Heart left ventricle (tissue), 16 donors: ENCODE measurements around the gene NREP. TPM values are rescaled to one million over a fixed set of nuclear protein-coding genes. Genes with fewer than 3 reads are reported as not detected.

ENCODE experiments used
- ATAC-seq, 4 donors: fragments of 200-7000 bp; cut with Tn5 transposase; one replicate each; pipeline ENCODE4 v1.9.1; 2020 to 2022; ENCODE audit warnings: moderate library complexity in 4 of 4, mild to moderate bottlenecking in 3 of 4, moderate number of reproducible peaks in 1 of 4
- DNase-seq, 5 donors: peaks; one replicate each; pipeline ENCODE4 v3.0.0-alpha.2; 2020
- H3K27ac ChIP-seq, 12 donors: fragments of 200-600 bp; sonication (generic) in 4 of 12; one replicate each; pipeline versions ENCODE4 v1.5.0 to v1.8.0; 2016 to 2022; ENCODE audit warnings: mild to moderate bottlenecking in 2 of 12
- H3K27me3 ChIP-seq, 9 donors: fragments of 200-600 bp; sonication (generic) in 2 of 9; one replicate each; pipeline versions ENCODE4 v1.5.1 to v1.8.0; 2016 to 2022; ENCODE audit warnings: mild to moderate bottlenecking in 3 of 9
- H3K36me3 ChIP-seq, 9 donors: fragments of 200-600 bp; sonication (generic) in 2 of 9; one replicate each; pipeline versions ENCODE4 v1.5.0 to v1.8.0; 2018 to 2022; ENCODE audit warnings: mild to moderate bottlenecking in 2 of 9
- H3K4me1 ChIP-seq, 12 donors: fragments of 200-600 bp; sonication (generic) in 4 of 12; one replicate each; pipeline versions ENCODE4 v1.5.0 to v1.8.0; 2016 to 2022; ENCODE audit warnings: mild to moderate bottlenecking in 3 of 12
- H3K4me3 ChIP-seq, 12 donors: fragments of 200-600 bp; sonication (generic) in 4 of 12; one replicate each; pipeline versions ENCODE4 v1.5.0 to v1.8.0; 2017 to 2022; ENCODE audit warnings: mild to moderate bottlenecking in 9 of 12, moderate library complexity in 4 of 12
- H3K9me3 ChIP-seq, 12 donors: fragments of 200-600 bp; sonication (generic) in 4 of 12; one replicate each; pipeline versions ENCODE4 v1.5.0 to v1.8.0; 2016 to 2022; ENCODE audit warnings: mild to moderate bottlenecking in 1 of 12
- POLR2A ChIP-seq, 2 donors: fragments of 450-650 bp; IDR thresholded peaks; one replicate each; pipeline ENCODE4 v1.6.1; 2017; ENCODE audit warnings: antibody characterized with exemption in 2 of 2, mild to moderate bottlenecking in 2 of 2, moderate library complexity in 2 of 2
- WGBS, 4 donors: extraction: QIAGEN DNeasy Blood & Tissue Kit in 2 of 4; methylation state at CpG; one replicate each; pipeline versions ENCODE4 v1.1.5 to v1.1.7; 2013 to 2018; 5-methylcytosine and 5-hydroxymethylcytosine counted together
- intact Hi-C, 10 donors: fragments of 100-400 bp; cut with DNase I; formaldehyde crosslinking; loops; one replicate each; pipeline versions ENCODE4 v1.11.1 to v1.14.2; 2022
- polyA plus RNA-seq, 2 donors: library from polyadenylated mRNA; stranded (reverse); fragments of 200-250 nt; gene quantifications; one replicate each; pipeline ENCODE4 v1.2.3, GENCODE V29; 2013
- total RNA-seq, 9 donors: library from RNA; depleted of rRNA in 2 of 9; stranded (reverse); fragments of >200 nt in 2 of 9; fragmentation: NEBNext Ultra II Directional in 3 of 9; extraction: Animal tissue kit (Norgen Biotek cat#: 25700) in 3 of 9; gene quantifications; one replicate each; pipeline versions ENCODE4 v1.1.0 to v1.2.4, GENCODE V29; 2016 to 2023
- TF ChIP-seq, protein P1 (sequence below), 12 donors: fragments of 200-600 bp; sonication (generic) in 4 of 12; IDR thresholded peaks; one replicate each; pipeline versions ENCODE4 v1.5.0 to v1.8.0; 2018 to 2022; ENCODE audit warnings: antibody characterized with exemption in 12 of 12, mild to moderate bottlenecking in 5 of 12
- donor health status: ischemic (EF 13 %, LVEDD 7.1; RV severe dilation, severe dysfunction).
- donor health status: healthy with polysubstance abuse.
- donor health status: DM: no; HTN: yes; CAD: no.
- donor health status: DM: no; HTN: no; CAD: no.
- donor health status: ischemic (EF 25% LVEDD 6.9; RV normal size, moderate dysfunction).
- donor health status: ischemic (EF 25% LVEDD 5.7; RV mildly dilated, moderate dysfunction).
- donor health status: healthy.
- donor health status: DM: yes; HTN: yes; CAD: no.
- donor health status: ischemic (EF 35%, LVEDD 5.7; RV mildly dilated, moderate dysfunction).
- donor health status: nonischemic (EF 11% LVEDD 7.7; RV severe dilation, severe dysfunction).
- donor health status: DM: yes; HTN: yes; CAD: no.
- donor health status: PGD.
- donor health status: ischemic (EF 29% LVEDD 5.4; RV normal size, mild dysfunction).
- donor health status: nonischemic (EF 23%, LVEDD 6.1; RV moderate dilation, normal function).

Gene NREP
- total and polyA plus RNA-seq, 11 donors: 8.1 to 71.8 (median 34.5) TPM

DNA sequence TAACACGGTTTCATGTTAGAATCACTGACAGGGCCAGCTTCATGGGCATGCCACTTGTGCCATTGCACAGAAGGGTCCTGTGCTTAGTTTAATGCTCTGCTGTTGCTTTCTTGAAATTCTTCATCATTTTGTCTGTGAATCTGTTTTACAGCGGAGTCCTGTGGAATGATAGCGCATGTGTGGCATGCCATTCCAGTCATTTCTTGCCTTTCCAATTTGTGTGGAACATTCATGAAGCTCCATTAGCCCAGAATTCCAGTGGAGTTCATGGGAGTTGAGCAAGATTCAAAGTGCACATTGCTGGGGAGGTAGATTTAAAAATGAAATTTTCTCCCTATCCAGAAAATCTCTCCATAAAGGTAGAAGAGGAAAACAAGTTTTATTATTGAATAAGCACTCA, 43.4 kb upstream of the NREP start:
- 66 to 85% (median 67%) methylated on average over 3 of the region's 3 CpGs for WGBS, 4 donors
- TF ChIP-seq, protein P1, sequence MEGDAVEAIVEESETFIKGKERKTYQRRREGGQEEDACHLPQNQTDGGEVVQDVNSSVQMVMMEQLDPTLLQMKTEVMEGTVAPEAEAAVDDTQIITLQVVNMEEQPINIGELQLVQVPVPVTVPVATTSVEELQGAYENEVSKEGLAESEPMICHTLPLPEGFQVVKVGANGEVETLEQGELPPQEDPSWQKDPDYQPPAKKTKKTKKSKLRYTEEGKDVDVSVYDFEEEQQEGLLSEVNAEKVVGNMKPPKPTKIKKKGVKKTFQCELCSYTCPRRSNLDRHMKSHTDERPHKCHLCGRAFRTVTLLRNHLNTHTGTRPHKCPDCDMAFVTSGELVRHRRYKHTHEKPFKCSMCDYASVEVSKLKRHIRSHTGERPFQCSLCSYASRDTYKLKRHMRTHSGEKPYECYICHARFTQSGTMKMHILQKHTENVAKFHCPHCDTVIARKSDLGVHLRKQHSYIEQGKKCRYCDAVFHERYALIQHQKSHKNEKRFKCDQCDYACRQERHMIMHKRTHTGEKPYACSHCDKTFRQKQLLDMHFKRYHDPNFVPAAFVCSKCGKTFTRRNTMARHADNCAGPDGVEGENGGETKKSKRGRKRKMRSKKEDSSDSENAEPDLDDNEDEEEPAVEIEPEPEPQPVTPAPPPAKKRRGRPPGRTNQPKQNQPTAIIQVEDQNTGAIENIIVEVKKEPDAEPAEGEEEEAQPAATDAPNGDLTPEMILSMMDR (IDR thresholded peaks at IDR 0.05): no peak
- no peak for TF ChIP-seq POLR2A (IDR thresholded peaks at IDR 0.05)
- Histone ChIP-seq H3K9me3 (peaks cover 0 to 5% (median 0%) of the 10 kb centered on the region in 12 donors), H3K36me3 (no peaks in the 10 kb centered on the region), H3K4me3 (no peak overlapping the region), H3K4me1 (no peaks in the 10 kb centered on the region), H3K27me3 (no peaks in the 10 kb centered on the region), H3K27ac (no peak overlapping the region)
- intact Hi-C loops: no loop called here
- DNase-seq (no peak), ATAC-seq (no peak)

DNA sequence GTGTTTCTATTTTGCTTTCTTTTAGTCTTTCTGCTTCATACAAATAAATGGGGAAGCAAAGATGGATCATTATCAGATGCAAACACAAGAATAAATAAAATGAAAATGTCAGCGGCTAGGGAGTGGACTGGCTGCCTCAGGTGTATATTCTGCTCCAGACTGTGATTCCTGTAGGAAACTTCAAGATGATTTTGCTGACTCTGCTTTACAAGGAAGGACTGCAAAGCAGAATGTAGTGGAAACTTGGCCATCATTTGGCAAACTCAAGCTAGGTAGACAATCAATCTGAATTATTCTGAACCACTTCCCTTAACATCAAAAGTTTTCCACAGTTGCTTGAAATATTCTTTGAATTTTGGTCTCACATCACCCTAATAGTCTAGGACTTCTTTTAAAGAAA, 38.1 kb upstream of the NREP start:
- no peak for DNase-seq
- no peak overlapping the region for H3K27ac ChIP-seq
- no peaks in the 10 kb centered on the region for H3K36me3 ChIP-seq
- intact Hi-C loops: no loop called here
- TF ChIP-seq POLR2A (IDR thresholded peaks at IDR 0.05): no peak
- TF ChIP-seq, protein P1 (IDR thresholded peaks at IDR 0.05): no peak
- no peak overlapping the region for H3K4me3 ChIP-seq
- H3K27me3 ChIP-seq: no peaks in the 10 kb centered on the region
- 85 to 95% (median 89%) methylated on average over 1 of the region's 1 CpG for WGBS, 4 donors
- ATAC-seq: no peak
- no peaks in the 10 kb centered on the region for H3K4me1 ChIP-seq
- peaks cover 0 to 5% (median 0%) of the 10 kb centered on the region in 12 donors for H3K9me3 ChIP-seq

DNA sequence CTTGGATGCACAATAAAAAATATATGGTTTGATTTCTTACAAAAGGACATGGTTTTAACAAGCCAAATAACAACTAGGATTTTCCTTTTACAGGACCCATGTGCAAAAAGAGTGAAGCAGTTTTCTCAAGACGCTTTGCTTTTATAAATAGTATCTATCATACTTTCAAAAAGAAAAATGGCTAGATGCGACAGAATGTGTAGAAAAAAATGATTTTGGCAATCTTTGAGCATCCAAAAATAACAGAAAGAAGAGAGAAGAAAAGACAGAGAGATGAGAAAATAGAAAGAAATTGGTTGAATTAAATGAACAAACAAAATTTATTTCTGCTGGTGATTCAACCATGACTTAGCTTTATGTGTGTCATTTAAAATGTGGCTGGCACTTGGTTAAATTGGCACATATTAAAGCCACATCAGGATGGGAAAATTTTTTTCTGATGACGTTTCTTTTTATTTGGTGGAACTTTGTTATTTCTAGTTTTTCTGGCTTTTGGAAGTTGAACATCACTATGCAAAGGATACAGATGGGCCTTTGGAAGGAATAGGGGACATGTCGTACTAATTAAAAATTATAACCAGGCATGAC, 35.6 kb upstream of the NREP start:
- H3K36me3 ChIP-seq: no peaks in the 10 kb centered on the region
- TF ChIP-seq, protein P1 (IDR thresholded peaks at IDR 0.05): no peak
- TF ChIP-seq POLR2A (IDR thresholded peaks at IDR 0.05): no peak
- no peak overlapping the region for H3K27ac ChIP-seq
- WGBS, 4 donors: 73 to 83% (median 80%) methylated on average over 4 of the region's 4 CpGs
- H3K4me1 ChIP-seq: no peaks in the 10 kb centered on the region
- no peak overlapping the region for H3K4me3 ChIP-seq
- peaks cover 0 to 5% (median 0%) of the 10 kb centered on the region in 12 donors for H3K9me3 ChIP-seq
- H3K27me3 ChIP-seq: no peaks in the 10 kb centered on the region
- ATAC-seq (no peak), DNase-seq (no peak)
- intact Hi-C loops: no loop called here

DNA sequence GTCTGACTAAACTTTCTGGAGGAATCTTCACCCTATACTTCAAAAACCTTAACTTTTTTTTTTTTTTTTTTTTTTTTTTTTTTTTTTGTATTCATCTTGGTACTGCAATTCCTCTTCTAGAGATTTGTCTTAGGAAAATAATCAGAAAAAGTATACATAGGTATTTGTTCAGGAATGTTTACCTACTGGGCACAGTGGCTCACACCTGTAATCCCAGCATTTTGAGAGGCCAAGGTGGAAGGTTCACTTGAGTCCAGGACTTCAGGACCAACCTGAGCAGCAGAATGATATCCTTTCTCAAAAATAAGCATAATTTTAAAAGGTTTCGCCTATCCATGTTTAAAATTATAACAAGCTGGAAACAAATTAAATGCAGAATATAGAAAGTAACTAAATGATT, 33.3 kb upstream of the NREP start:
- WGBS, 4 donors: 97 to 98% (median 98%) methylated on average over 1 of the region's 1 CpG
- ATAC-seq (no peak), DNase-seq (no peak)
- Histone ChIP-seq H3K4me1 (no peaks in the 10 kb centered on the region), H3K9me3 (peaks cover 0 to 3% (median 0%) of the 10 kb centered on the region in 12 donors), H3K27me3 (no peaks in the 10 kb centered on the region), H3K4me3 (no peak overlapping the region), H3K27ac (no peak overlapping the region), H3K36me3 (no peaks in the 10 kb centered on the region)
- TF ChIP-seq POLR2A (IDR thresholded peaks at IDR 0.05): no peak
- TF ChIP-seq, protein P1 (IDR thresholded peaks at IDR 0.05): no peak
- intact Hi-C loops: no loop called here
